Loucy (cell line): ENCODE results near the gene C14orf180.

Source experiments
- H2AFZ ChIP-seq: fragments of 200-600 bp; sonication (generic); 2 replicates; pipeline ENCODE4 v1.6.0; 2016; ENCODE audit warnings: antibody characterized with exemption, mild to moderate bottlenecking, low read length, moderate library complexity
- H3F3A ChIP-seq: fragments of 200-600 bp; 2 replicates; pipeline ENCODE4 v1.6.0; 2016; ENCODE audit warnings: antibody characterized with exemption, low read depth, mild to moderate bottlenecking
- H3K27me3 ChIP-seq: fragments of 200-600 bp; sonication (generic); 2 replicates; pipeline ENCODE4 v1.6.1; 2014; ENCODE audit warnings: low read length, mild to moderate bottlenecking; ENCODE audit not compliant: insufficient read depth, poor library complexity, severe bottlenecking
- H3K36me3 ChIP-seq: fragments of 200-600 bp; sonication (generic); 2 replicates; pipeline ENCODE4 v1.6.1; 2016; ENCODE audit warnings: low read length; ENCODE audit not compliant: insufficient read depth
- H3K4me1 ChIP-seq: fragments of 200-600 bp; sonication (generic); 2 replicates; pipeline ENCODE4 v1.5.1; 2014; ENCODE audit warnings: low read length, mild to moderate bottlenecking; ENCODE audit not compliant: insufficient read depth, poor library complexity, severe bottlenecking
- H3K4me2 ChIP-seq: fragments of 200-600 bp; sonication (generic); 2 replicates; pipeline ENCODE4 v1.6.0; 2014; ENCODE audit warnings: antibody characterized with exemption, low read length, low read depth, mild to moderate bottlenecking; ENCODE audit not compliant: poor library complexity, severe bottlenecking
- H3K4me3 ChIP-seq: fragments of 200-600 bp; sonication (generic); 2 replicates; pipeline ENCODE4 v1.5.1; 2014; ENCODE audit warnings: low read length, mild to moderate bottlenecking, mixed read lengths; ENCODE audit not compliant: poor library complexity, severe bottlenecking
- H3K79me2 ChIP-seq: fragments of 200-600 bp; sonication (generic); 2 replicates; pipeline ENCODE4 v1.6.1; 2014; ENCODE audit warnings: low read length; ENCODE audit not compliant: insufficient read depth
- H3K9ac ChIP-seq: fragments of 200-600 bp; sonication (generic); 2 replicates; pipeline ENCODE4 v1.6.0; 2014; ENCODE audit warnings: mild to moderate bottlenecking, low read depth, low read length, moderate library complexity; ENCODE audit not compliant: poor library complexity, severe bottlenecking
- H3K9me2 ChIP-seq: fragments of 200-600 bp; sonication (generic); replicated peaks from 2 replicates; pipeline ENCODE4 v1.6.1; 2016; ENCODE audit warnings: low read depth, low read length, mixed read lengths
- H3K9me3 ChIP-seq: fragments of 200-600 bp; sonication (generic); 2 replicates; pipeline ENCODE4 v1.6.1; 2014; ENCODE audit warnings: mild to moderate bottlenecking, antibody characterized with exemption, low read length, low read depth; ENCODE audit not compliant: insufficient read depth
- H4K20me1 ChIP-seq: fragments of 200-600 bp; sonication (generic); 2 replicates; pipeline ENCODE4 v1.6.0; 2014; ENCODE audit warnings: antibody characterized with exemption, low read length, mild to moderate bottlenecking; ENCODE audit not compliant: insufficient read depth, poor library complexity, severe bottlenecking
- CTCF ChIP-seq: fragments of 200-600 bp; sonication (generic); conservative IDR thresholded peaks from 2 replicates; pipeline ENCODE4 v1.5.1; 2014; ENCODE audit warnings: mild to moderate bottlenecking, antibody characterized with exemption, low read length
- EZH2phosphoT487 ChIP-seq: fragments of 200-600 bp; IDR thresholded peaks from 2 replicates; pipeline ENCODE4 v1.6.1; 2018; ENCODE audit warnings: antibody characterized with exemption, mild to moderate bottlenecking, moderate library complexity, borderline replicate concordance

C14orf180 gene

GRCh38 chr14:104576232-104576969 lies 3.2 kb upstream of the C14orf180 start:
- H3K36me3 ChIP-seq = no peaks in the 10 kb centered on the region
- H3K27me3 ChIP-seq = no peaks in the 10 kb centered on the region
- H2AFZ ChIP-seq = no peak overlapping the region
- no peak overlapping the region for H3K9ac ChIP-seq
- H3K79me2 ChIP-seq = no peaks in the 10 kb centered on the region
- H3K9me3 ChIP-seq = no peaks in the 10 kb centered on the region
- H3K4me2 ChIP-seq = no peak overlapping the region
- TF ChIP-seq CTCF (no peak), EZH2phosphoT487 (no peak)
- H3K9me2 ChIP-seq = no peaks in the 10 kb centered on the region
- no peaks in the 10 kb centered on the region for H3K4me1 ChIP-seq
- no peaks in the 10 kb centered on the region for H4K20me1 ChIP-seq
- no peak overlapping the region for H3K4me3 ChIP-seq
- H3F3A ChIP-seq = no peaks in the 10 kb centered on the region

GRCh38 chr14:104576970-104577332 lies 2.6 kb upstream of the C14orf180 start:
- Histone ChIP-seq H3K9ac (no peak overlapping the region), H4K20me1 (no peaks in the 10 kb centered on the region), H2AFZ (no peak overlapping the region), H3F3A (no peaks in the 10 kb centered on the region), H3K36me3 (no peaks in the 10 kb centered on the region), H3K4me3 (no peak overlapping the region), H3K27me3 (no peaks in the 10 kb centered on the region), H3K79me2 (no peaks in the 10 kb centered on the region), H3K4me1 (no peaks in the 10 kb centered on the region), H3K9me3 (no peaks in the 10 kb centered on the region), H3K4me2 (no peak overlapping the region), H3K9me2 (no peaks in the 10 kb centered on the region)
- TF ChIP-seq EZH2phosphoT487 = no peak
- TF ChIP-seq CTCF = no peak

- H3K9ac ChIP-seq = no peak overlapping the region
- no peaks in the 10 kb centered on the region for H3K36me3 ChIP-seq
- H3K4me1 ChIP-seq = no peaks in the 10 kb centered on the region
- H4K20me1 ChIP-seq = no peaks in the 10 kb centered on the region
- no peaks in the 10 kb centered on the region for H3K9me2 ChIP-seq
- H3F3A ChIP-seq = no peaks in the 10 kb centered on the region
- H3K79me2 ChIP-seq = no peaks in the 10 kb centered on the region
- H3K9me3 ChIP-seq = no peaks in the 10 kb centered on the region
- TF ChIP-seq EZH2phosphoT487 (no peak), CTCF (no peak)
- H2AFZ ChIP-seq = no peak overlapping the region
- no peaks in the 10 kb centered on the region for H3K27me3 ChIP-seq
- H3K4me2 ChIP-seq = no peak overlapping the region
- no peak overlapping the region for H3K4me3 ChIP-seq
Measured at GRCh38 chr14:104577426-104577825, 2.1 kb upstream of the C14orf180 start.
